NCI-H748 (cell line): Measurements from ENCODE around the gene TPK1.
"Not testable (repeated sequence)": the region's sequence is repeated elsewhere in the genome, so short reads cannot be mapped to it uniquely, and the experiment has no call there.

Source experiments
- DNase-seq: peaks from one replicate; lab custom pipeline; 2025; ENCODE audit not compliant: unreplicated experiment; lab: John Stamatoyannopoulos, UW

Gene TPK1

DNA sequence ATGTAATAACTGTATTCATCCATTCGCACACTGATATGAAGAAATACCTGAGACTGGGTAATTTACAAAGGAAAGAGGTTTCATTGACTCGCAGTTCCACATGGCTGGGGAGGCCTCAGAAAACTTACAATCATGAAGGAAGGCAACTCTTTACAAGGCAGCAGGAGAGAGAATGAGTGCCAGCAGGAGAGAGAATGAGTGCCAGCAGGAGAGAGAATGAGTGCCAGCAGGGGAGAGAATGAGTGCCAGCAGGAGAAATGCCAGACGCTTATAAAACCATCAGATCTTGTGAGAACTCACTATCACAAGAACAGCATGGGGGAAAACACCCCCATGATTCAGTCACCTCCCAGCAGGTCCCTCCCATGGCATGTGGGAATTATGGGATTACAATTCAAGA, 58.0 kb downstream of the TPK1 start:
- DNase-seq, result not testable (repeated sequence)

DNA sequence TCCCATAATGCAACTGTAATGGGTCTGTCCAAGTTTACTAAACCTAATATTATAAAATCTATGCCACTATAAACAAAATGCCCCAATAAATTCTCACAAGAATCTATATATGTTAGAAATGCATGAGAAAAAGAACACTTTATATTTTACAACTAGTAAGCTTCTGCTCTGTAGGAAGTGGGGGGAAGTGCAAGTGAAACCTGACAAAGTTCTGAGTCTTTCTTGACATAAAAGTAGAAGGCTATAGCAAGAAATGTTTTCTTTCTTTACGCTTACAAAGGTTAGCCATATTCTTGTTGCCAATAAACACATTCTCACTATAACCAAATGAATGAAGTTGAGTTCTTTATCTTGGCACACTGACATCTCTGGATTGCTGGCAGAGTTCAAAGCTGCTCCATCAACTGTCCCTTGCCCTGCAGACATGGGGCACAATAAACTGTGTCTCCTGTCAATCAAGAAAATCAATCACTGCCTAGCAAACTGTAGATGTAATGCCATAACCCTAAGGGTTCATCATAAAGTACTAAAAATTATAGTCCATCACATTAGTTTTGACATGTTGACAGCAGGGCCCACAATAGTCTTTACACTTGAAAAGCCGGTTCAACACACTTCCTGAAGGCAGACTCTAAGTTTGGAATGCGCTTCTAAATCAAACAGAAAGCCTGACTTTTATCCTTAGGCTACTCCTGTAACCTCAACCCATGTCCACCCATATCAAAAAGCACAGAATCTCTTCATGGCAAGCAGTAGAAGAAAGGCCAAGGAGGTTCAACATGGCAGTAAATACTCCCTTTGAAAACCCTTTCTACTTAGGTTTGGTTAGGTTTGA, 58.6 kb downstream of the TPK1 start:
- DNase-seq, result no peak

DNA sequence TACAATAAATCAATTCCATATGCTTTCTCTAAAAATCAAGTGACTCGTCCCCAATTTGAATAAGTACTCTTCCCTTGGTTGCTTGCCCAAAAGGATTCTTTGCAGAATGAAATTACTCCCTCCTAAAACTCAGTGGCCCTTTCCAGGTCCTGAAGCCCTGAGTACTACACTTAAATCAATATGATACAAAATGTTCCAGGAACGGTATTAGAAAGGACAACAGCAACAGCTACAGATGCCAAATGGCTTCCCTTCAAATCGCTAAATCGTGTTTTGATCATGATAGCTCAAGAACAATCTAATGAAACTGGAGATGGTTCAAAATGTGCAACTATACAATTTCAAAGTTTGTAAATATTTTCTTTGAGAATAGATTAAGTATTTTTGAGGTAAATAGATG, 59.4 kb downstream of the TPK1 start:
- DNase-seq, result no peak

DNA sequence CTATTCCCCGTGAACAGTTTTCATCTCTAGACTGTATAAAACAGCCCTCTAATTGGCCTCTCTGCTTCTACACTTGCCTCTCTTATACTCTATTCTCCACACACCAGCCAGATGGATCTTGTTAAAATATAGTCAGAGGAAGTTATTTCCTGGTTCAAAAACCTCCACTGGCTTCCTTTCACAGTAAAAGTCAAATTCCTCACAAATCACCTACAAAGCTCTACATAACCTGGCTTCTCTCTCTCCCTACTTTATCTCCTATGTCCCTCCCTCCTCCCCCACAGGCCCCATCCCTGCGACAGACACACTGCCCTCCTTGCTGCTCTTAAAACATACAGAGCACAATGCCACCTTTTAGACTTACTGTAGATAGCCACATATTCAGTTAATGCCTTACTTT, 60.1 kb downstream of the TPK1 start:
- no peak for DNase-seq

DNA sequence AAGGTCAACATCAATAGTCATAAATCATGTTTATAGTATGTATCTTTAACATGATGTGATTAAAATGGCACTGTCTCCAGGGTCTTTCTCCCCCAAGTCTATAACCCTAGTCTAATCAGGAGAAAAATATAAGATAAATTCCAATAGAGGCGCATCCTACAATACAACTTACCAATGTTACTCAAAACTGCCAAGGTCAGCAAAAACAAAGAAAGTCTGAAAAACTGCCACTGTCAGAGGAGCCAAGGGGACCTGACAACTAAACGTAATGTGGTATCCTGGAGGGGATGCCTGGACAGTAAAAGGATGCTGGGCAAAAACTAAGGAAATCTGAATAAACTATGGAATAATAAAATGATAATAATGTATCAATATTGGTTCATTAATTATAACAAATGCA, 63.9 kb downstream of the TPK1 start:
- DNase-seq, result no peak

DNA sequence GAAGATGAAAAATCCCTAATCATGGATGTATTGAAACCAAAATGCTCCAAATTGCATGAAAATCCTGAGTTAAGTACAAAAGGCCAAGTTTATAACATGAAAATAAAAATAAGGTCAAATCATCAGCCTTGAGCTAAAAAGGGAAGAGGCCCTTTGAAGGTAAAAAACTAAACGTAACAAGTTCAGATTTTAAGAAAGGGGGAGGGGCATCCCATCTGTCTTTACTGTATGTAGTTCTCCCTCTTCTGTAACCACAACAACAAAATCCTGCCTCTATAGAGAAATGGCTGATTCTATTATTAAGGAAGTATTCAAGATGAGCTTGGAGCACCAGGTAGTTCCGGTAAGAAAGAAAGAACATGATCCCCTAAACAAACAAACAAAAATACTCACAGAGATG, 64.7 kb downstream of the TPK1 start:
- DNase-seq, result no peak

DNA sequence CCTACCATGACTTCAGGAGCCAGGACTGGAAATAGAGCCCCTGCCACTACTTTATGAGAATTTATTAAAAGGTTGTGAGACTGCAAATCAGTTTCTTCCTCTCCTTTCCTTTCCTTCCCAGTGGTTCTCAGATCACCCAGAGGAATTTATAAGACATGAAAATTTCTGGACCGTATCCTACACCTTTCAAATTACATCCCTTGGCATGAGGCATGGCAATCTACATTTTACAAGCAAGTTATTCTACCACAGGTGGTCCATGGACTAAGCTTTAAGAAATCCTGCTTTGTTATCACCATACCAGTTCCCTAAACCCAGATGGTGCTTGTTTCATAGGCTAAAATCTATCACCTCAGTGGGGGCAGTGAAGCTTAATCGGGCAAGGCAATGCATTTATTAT, 66.5 kb downstream of the TPK1 start:
- no peak for DNase-seq

DNA sequence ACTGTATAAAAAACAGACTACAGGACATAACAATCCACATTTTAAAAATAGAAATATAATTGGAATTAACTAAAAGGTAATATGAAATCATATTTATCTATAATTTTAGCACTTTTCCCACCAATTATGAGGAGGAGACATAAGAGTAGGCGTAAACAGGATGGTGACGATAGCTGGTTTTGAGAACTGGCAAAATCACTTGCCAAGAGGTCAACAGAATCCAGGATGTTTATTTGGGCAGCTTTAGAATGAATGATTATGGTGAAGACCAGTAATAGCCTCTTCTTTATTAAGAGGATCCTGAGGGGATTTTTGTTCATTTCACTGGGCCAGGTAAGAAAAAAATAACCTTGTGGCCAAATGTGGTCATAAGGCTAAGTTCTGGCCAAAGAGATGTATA, 67.2 kb downstream of the TPK1 start:
- no peak for DNase-seq

DNA sequence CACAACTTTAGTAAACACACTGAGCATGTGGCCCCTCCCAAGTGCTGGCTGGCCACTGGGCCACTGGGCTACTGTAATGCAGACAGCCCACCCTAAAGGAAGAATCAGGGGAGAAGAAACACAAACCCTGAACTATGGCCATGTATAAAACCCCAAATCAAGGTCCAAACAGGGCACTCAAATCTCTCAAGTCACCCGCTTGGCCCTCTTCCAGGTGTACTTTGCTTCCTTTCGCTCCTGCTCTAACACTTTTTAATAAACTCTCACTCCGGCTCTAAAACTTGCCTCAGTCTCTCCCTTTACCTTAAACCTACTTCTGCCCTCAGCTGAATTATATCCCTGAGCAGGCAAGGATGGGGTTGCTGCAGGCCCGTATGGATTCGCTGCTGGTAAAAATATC, 72.6 kb downstream of the TPK1 start:
- DNase-seq, result no peak

DNA sequence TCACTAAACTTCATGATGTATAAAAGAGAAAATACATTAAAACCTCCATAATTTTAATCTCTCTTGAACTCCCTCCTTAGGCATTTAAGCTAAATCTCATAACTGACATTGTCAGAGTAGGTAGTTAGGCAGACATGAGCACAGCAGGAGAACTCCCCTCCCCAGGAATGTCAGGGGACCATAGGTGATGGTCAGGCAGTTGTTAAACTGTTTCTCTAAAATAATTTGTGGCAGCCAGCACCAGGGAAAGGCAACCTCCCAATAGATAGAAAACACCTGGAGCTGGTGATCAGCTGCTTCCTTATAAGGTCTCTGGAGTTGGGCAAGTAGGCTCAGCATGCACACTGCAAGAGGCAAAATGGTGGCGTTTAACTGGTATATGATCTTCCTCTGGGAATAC, 73.0 kb downstream of the TPK1 start:
- DNase-seq, result no peak

DNA sequence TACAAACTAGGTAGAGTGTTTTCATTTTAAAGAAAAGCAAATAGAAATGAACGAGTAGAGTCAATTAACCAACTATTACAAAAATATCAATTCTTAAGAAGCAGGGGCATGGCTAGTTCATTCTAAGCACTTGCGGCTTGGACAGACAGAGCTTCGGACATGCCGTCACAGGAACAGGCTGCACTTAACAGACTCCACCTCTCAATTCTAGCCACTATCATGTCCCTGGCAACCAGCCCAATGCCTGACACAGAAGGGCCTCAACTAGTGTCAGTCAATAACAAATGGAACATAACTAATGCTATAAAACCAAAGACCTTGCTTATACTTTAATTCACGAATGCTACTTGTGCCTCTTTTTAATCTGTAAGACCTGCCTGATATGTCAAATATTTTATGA, 74.4 kb downstream of the TPK1 start:
- DNase-seq, result no peak

DNA sequence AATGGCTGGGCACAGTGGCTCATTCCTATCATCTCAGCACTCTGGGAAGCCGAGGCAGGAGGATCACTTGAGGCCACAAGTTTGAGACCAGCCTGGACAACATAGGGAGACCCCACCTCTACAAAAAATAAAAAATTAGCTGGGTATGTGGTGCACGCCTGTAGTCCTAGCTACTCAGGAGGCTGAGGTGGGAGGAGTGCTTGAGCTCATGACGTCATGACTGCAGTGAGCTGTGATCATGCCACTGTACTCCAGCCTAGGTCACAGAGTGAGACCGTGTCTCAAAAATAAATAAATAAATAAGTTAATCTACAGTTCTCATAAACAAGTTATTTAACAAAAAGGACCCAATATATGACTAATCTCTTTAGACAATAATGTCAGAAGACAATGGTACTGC, 76.2 kb downstream of the TPK1 start:
- DNase-seq, result no peak

DNA sequence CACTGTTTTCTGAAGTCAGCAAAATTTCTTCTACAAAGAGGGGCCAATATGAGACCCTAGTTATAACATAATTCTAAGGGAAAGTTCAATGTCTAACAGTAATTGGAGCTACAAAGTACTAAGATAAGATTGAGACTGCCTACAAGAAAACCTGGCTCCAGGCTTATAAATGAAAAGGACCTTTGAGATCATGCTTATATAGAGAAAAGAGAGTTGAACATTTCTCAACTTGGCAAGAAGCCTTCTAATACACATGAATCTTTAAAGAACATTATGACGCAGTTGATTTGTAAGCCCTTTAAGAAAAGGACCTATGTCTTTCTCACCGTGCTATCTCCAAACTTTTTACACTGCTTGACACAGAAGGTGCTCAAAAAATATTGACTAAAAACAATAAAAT, 87.9 kb downstream of the TPK1 start:
- DNase-seq, result no peak

DNA sequence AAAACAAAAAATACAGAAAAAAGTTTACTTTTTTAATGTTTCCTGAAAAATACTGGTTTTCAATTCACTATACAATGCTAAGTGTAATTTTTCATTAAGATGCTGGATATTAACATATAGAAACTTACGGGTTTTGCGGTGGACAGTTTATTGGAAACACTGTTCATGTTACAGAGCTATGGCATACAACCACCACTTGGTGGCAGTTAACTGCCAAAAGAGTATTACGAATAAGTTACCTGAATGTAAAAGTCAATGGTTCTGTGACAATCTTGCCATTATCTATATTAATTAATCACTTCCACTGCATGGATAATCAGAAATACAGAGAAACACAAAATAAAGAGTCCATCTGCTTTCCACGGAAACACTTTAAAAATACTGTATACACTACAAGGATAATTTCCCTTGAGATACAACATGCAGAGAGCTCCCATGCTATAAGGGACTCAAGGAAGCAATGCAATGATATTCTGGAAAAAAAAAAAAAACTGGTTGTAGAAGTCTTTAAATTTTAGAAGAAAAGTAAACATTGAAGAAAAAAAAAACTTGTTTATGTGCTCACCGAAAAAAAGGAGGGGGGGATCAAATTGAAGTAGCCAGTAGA, 97.0 kb downstream of the TPK1 start:
- peak; percentile 57 for DNase-seq

DNA sequence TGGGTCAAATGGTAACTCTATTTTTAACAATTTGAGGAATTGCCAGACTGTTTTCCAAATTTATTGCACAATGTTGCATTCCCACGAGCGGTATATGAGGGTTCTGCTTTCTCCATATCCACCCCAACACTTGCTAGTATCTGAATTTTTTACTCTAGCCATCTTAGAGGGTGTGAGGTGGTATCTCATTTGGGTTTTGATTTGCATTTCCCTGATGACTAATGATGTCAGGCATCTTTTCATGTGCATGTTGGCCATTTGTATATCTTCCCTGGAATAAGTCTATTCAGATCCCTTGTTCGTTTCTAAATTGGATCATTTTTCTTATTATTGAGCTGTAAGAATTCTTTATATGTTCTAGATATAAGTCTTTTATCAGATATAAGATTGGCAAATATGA, 97.7 kb downstream of the TPK1 start:
- DNase-seq, result no peak

DNA sequence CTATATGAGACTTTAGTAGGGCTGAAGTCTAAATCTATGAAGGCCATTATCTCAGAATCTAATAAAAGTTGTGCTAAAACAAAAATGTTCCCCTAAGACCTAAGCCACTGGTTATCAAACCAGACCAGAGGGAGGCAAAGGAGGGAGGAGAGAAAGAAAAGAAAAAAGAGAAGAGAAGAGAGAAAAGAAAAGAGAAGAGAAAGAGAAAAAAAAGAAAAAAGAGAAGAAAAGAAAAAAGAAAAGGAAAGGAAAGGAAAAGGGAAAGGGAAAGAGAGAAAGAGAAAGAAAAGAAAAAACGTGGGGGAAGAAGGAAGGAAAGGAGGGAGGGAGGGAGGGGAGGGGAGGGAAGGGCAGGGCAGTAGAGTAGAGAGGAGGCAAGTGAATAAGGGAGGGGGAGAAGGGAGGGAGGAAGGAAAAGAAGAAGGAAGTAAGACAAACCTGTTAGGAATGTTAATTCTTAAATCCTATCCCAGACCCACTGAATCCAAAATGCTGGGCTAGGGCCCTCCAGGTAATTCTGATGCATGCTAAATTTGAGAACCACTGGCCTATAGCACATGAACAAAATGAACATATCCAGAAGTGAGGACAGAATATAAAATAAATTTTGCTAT, 98.9 kb downstream of the TPK1 start:
- DNase-seq, result no peak

DNA sequence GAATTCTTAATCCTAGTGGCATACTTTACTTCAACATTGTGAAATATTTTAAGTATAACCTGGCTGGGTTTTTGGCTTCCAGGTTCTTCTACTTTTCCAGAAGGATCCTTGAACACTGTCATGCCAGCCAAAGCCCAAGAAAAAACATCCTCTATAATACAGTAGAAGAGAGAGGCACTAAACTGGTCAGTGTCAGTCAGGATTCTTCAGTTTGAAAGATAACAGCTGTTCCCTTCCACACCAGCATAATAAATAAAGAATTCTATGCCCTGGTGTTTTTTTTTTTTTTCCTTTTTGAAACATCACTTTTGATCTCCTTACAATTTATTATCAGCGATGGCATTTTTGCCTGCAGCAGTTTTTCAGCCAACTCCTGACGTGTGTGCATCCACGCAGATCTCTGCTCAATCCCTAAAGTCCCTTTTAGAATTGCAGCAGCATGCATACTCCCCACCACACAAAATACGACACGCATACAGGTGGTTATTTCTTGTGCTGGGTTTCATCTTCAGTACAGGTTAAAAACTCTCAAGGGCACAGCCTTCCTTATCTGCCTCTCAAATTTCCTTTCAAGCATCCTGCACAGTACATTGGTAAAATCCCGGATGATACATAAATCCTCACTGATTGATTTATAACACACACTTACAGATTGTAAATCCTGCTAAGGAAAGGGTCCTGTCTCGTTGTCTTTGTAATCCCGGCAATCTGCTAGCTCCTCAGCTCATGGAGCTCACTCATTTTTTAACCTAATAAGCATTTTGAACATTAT, 100.2 kb downstream of the TPK1 start:
- DNase-seq, result no peak

DNA sequence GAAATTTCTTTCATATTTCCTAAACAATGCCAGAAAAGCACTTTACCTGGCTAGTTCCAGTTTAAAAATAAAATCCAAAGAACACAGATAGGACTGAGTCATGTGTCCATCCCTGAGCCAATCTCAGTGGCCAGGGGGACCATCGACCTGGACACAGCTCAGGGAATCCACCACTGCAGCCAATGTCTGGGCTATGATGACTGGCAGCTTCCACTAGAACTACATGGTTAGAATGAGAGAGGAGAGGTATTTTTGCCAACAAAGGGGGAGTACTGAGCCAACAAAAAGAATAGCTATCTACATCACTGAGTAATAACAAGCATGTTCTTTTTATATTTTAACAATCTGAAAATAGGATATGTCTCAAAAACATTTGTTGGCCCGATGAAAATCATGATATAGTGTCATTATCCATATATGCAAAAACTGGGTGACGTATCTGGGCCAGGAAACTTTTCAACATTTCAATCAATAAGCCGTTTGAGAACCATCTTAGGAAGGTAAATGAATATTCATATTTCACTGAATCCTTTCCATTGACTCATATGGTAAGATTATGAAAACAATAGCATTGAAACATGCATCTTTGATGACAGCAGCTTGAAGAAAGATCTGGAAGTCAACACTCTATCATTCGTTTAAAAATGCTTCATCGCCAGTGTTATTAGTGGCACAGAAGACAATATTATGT, 104.0 kb downstream of the TPK1 start:
- DNase-seq, result no peak

DNA sequence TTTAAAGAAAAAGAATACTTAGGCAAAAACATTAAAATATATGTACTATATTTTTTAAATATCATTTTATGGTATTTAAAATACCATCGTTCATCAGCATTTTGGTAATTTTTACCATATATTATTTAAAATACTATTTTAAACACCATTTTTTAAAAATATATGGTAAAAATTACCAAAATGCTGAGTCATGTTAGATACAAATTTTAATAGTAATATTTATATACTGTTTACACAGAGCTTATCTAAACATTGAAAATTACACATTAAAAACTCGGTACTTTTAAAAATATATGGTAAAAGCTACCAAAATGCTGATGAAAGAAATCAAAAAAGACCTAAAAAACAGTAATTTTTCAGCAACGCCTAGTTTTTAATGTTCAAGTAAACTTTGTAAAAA, 105.6 kb downstream of the TPK1 start:
- DNase-seq, result no peak

DNA sequence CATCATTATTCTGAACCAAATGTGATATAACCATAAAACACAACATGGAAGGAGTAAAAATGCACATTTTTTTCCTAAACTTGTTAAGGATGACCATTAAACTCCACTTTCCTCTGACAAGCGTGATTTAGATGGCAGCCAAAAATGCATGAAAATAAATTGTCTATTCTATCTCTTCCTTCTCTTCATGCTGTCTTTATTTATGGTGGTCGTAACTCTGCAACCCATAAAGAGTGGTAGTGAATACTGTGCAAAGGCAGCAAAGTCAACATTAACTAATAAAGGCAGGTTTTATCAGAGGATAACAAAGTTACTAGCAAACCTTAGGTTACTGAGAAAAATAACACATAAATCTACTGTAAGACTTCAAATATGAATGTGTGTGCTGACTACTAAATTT, 106.6 kb downstream of the TPK1 start:
- DNase-seq, result no peak

DNA sequence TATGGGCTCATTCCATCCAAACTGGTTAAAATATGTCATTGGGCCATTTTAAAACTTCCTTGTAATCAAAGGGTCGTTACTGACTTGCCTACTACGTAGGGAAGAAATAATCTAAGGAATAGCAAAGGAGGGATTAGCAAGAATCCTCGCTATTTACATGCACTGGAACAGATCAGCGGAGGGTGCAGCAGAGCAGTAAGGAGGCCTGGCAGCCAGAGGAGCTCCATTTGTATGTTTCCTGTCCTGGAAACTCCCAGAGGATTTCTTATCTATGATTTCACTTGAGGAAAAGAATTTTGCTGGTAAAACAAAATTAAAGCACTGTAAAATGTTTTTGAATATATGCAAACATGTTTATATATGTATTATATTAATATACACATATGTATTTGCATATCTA, 107.3 kb downstream of the TPK1 start:
- DNase-seq, result no peak
